GM10847 (cell line): ENCODE data around the gene YPEL5.

ENCODE experiments used
- POLR2A ChIP-seq: IDR thresholded peaks from 2 replicates; pipeline ENCODE4 v1.6.1; 2011; ENCODE audit not compliant: insufficient read length; ENCODE audit errors: extremely low read depth

Gene YPEL5

DNA sequence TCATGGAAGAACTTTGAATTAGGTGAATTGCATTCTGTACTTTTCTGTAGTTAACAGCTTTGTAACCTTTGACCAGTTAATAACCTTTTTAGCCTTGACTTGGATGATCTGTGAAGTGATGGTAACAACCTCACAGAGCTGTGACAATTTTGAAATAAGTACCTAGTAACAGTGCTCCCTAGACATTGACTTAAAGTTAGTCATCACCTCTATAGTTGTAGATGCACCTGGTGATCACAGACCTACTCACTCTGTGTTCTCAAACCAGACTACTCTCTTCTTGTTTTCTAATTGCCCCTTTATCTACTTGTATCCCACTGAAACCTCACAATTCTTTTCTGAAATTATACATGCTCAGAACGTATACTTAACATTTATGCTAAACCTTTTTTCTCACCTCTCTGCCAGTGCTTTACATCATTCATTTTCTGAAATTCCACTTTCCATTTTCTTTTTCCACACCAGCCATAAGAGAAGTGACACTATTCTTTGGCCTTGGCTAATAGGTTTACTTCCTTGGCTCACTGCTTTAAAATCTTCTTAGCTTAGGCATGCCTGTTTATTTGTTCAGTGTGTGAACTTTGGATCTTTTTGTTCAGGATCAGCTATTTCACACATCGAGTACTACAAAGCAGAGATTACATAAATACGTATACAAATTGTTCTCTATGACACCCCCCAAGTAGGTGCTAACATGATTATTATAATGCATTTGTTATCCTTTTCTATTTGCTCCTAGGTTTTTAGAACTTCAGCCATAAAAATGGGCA, 9.3 kb downstream of the YPEL5 start:
- TF ChIP-seq POLR2A: no peak

DNA sequence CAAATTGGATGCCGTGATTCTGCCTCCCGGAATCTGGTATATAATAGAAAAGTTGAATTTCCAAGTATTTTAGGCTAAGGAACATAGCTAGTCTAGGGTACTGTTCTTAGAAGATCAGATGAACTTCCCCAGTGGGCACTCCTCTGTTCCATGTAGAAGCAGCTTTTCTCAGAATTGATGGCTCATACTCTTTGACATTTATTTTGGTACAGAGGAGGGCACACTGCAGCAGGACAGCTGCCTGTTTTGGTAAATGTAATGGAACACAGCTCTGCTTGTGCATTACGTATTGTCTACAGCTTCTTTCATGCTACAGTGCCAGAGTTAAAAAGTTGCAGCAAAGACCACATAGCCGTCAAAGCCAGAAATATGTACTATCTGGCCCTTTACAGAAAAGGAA, 10.8 kb downstream of the YPEL5 start:
- TF ChIP-seq POLR2A: no peak

DNA sequence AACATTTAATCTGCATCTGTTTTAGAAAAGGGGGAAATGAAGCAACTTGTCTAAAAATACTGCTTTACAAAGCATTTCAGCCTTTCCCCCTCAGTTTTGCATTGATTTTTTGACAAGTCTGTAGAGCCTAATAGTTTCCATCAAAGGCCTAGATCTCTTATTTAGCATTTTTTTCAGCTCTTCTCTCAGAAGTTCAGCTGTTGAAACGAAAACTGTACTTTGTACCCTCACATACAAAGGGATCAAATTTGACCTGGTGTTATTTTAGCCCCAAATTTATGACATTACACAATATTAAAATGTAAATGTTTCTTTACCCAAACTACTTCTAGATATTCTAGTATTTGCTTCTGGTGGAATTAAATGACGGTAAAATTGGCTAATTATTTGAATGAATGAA, 13.0 kb downstream of the YPEL5 start:
- TF ChIP-seq POLR2A: no peak

- TF ChIP-seq POLR2A: no peak
Observed at GRCh38 chr2:30161929-30162706, 15.3 kb downstream of the YPEL5 start.

DNA sequence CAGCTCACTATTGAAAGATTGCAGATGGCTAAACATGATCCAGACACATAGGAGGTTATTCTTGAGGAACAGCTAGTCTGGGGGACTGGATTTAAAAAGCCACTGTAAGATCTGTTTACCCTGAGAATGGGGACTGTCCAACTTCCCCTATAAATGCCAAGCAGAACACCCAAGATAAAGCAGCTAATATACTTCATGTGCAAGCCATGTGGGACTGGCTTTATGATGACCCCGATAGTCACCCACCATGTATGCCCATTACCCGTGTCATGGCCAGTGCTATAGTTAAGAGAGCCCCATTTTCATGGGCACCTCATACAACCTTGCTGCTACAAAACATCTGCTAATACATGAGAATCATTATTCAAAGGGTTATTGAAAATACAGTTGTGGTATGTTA, 16.0 kb downstream of the YPEL5 start:
- TF ChIP-seq POLR2A: no peak

DNA sequence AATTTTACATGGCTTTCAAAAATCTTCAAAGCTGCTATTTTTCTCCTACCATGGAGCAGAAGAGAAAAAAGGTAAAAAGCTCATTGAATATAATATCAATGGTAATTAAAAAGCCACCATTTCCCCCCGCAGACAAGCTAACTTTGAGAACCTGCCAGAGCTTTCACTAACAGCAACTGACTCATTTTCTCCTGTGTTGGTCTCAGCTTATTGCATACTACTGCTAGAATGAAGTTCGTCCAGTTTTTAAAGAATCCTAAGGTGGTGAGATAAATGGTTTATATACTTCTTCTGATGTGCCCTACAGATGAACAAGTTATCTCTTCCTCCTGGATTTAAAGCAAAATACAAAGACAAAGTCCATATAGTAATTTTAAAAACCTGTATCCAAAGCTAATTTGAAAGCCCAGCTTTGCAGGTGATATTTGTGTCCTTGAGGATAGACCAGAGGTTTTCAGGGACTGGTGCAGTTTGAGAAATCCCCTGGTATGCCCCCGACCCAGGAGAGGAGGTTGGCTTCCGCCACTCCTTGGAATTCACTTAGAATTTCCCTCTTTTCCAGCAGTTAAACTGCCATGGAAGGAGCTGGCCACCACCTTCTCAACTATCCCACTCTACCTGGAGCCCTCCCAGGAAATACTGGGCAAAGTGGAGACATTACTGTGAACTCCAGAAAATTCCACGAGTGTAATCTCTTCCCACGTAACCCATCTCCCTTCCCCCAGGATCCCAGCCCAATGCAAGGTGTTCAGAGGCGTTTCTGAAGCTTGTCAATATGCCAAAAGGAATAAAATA, 17.5 kb downstream of the YPEL5 start:
- no peak for TF ChIP-seq POLR2A

GRCh38 chr2:30165050-30165520, 18.3 kb downstream of the YPEL5 start:
- no peak for TF ChIP-seq POLR2A

DNA sequence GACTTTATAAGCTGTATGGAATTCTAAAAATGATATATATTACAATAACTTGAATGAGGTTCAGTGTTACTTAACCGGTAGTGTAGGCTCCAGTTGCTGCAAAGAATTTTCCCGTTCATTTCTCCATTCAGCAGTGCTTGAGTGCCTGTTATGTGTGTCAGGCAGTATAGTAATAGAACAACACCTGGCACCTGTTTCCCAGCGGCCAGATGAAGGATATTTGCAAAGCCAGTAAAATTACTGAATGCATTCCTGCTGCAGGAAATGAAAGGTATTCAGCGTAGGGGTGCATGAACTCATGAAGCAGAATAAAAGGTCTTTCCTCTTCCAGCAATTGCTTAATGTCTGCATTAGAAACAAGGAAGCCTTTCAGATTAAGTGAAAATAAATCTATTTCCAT, 18.8 kb downstream of the YPEL5 start:
- TF ChIP-seq POLR2A: no peak

DNA sequence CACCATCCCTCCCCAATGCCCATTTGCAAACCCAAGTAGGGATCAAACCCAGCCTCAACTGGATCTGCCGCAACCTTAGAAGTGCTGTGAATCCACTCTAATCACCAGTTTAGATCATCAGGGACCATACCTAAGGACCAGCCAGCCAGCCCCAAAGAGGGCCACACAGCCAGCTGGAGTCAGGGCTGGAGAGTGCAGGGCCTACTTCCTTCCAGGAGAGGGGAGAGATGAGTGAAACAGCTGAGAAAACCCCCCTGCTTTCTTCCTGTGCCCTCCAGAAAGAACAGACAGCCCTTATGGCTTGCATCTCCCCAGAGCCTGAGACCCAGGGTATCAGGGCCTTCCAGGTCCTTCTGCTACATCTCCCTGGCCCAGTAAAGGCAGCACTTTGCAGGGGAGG, 25.8 kb downstream of the YPEL5 start:
- no peak for TF ChIP-seq POLR2A

DNA sequence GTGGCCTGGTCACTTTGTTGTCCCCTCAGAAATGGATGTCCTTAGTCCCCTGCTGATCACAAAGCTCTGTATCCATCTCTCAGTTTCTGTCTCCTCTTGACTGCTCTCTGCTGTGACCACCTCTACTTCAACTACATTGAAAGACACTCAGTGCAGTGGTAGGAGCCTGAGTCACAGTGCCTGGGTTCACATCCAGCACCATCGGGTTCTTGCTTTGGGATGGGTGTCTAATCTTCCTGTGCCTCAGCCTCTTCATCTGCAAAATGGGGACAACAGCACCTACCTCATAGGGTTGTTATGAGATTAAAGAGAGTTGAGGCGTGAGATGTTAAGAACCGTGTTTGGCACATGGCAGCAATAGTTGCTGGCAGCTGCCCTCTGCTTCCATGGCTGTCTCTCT, 30.6 kb downstream of the YPEL5 start:
- TF ChIP-seq POLR2A: no peak

DNA sequence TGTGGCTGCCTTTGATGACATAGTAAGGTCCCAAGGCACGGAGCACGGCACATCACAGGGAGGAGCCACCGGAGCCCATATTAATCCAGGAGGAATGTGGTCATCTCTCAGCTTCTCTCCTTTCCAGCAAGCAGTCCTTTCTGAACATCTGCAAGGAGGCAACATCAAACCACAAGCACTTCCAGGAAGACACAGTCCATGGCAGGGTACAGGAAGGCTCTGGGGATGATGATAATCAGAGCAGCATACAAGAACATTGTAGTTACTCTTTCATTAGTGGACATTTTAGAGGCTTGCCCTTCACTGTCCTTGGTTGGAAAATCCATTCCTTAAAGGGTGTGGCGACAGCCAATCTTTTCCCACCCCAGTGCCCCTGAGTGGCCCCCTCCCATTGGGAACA, 31.1 kb downstream of the YPEL5 start:
- no peak for TF ChIP-seq POLR2A

DNA sequence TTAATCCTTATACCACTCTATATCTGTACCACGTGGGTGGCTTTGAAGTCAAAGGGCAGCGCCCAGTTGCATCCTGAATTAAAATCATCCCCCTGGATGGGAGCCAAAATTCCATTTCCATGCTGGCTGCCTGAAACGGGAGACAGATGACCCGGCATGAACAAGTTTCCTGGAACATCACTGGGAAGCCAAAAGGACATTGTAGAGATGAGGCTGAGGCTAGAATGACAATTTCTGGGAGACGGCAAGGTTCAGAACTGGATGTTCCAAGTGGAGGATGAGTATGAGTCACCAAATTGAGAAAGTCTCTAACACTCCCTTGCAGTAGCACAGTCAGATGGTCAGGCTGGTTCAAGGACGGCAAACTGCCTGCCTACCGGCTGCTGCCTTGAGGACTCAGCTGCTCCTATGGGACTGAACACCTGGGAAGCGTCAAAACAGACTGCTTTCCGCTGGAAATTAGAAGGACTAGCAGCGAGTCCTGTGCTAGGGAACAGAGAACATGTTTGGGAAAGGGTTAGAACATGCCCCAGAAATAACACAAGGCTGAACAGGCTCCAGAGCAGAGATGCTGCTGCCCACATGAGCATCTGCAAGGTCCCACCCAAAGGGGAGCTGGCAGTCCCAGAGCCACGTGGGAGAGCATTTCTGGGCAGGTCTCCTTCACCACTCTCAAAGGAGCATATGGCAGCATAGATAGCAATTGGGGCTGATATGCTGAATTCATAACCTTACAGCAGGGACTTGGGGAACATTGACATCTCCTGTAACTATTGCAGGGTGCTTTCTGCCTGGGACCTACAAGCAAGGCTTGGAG, 32.0 kb downstream of the YPEL5 start:
- no peak for TF ChIP-seq POLR2A

DNA sequence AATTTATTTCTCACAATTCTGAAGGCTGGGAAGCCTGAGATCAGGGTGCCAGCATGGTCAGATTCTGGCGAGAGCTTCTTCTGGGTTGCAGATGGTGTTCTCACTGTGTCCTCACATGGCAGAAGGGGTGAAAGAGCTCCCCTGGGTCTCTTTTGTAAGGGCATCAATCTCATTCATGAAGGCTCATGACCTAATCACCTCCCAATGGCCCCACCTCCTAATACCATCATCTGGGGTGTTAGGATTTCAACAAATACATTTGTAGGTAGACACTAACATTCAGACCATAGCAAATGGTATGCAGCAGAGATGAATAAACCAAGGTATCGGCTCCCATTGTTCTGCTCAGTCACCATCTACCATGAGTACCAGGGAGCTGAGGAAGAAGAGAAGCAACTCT, 32.7 kb downstream of the YPEL5 start:
- TF ChIP-seq POLR2A: no peak

- TF ChIP-seq POLR2A: no peak
Observed at GRCh38 chr2:30180226-30180625, 33.4 kb downstream of the YPEL5 start.

- TF ChIP-seq POLR2A: no peak
Observed at GRCh38 chr2:30181176-30181575, 34.4 kb downstream of the YPEL5 start.
